A549 (cell line): ENCODE measurements around the gene UNC5C. TPM values are rescaled to one million over a fixed set of nuclear protein-coding genes. Genes with fewer than 3 reads are reported as not detected.

Experiments used
- ATAC-seq, 2 experiments: fragments of 200-7000 bp in 1 of 2; fragments of >200 bp in 1 of 2; cut with Nextera tagmentation in 1 of 2; cut with Tn5 transposase in 1 of 2; 3 replicates each; pipeline versions ENCODE4 v1.8.0 to v1.9.1; 2018 to 2020; ENCODE audit warnings: mild to moderate bottlenecking in 1 of 2, moderate library complexity in 1 of 2
- CTCF ChIA-PET: fragments of 300-600 bp; sonication (Branson Sonifier 250); formaldehyde crosslinking; extraction: SDS; loops from one replicate; lab custom pipeline; 2021; ENCODE audit warnings: antibody characterized with exemption, inconsistent platforms; lab: Yijun Ruan, JAX
- POLR2A ChIA-PET: fragments of 350-600 bp; formaldehyde crosslinking; extraction: SDS; loops from one replicate; lab custom pipeline; 2021; ENCODE audit warnings: antibody characterized with exemption, inconsistent platforms; lab: Yijun Ruan, JAX
- DNase-seq, 2 experiments: peaks; one replicate each; pipeline versions ENCODE4 v3.0.0 to v3.0.0-alpha.2; 2011 to 2016; ENCODE audit warnings: low read depth in 1 of 2, low spot score in 1 of 2
- FAIRE-seq: peaks from 2 replicates; lab custom pipeline; 2011; peaks lifted over from hg19 to GRCh38; lab: Jason Lieb, UNC
- H3K27ac ChIP-seq, 2 experiments: fragments of >200 bp; sonication (Bioruptor Twin); formaldehyde crosslinking; 3 replicates each; pipeline ENCODE4 v1.5.1; 2016 to 2017
- H3K4me1 ChIP-seq: fragments of >200 bp; sonication (Bioruptor Twin); formaldehyde crosslinking; 3 replicates; pipeline ENCODE4 v1.6.1; 2016
- H3K4me2 ChIP-seq: fragments of >200 bp; sonication (Bioruptor Twin); formaldehyde crosslinking; 3 replicates; pipeline ENCODE4 v1.6.1; 2016
- H3K4me3 ChIP-seq: fragments of >200 bp; sonication (Bioruptor Twin); formaldehyde crosslinking; 3 replicates; pipeline ENCODE4 v1.5.1; 2016
- H3K9me3 ChIP-seq: fragments of >200 bp; sonication (Bioruptor Twin); formaldehyde crosslinking; 3 replicates; pipeline ENCODE4 v1.6.1; 2016
- CBX8 ChIP-seq: fragments of 200-600 bp; sonication (generic); IDR thresholded peaks from 2 replicates; pipeline ENCODE4 v1.6.1; 2016
- CHD2 ChIP-seq: fragments of 150-350 bp; IDR thresholded peaks from 2 replicates; pipeline ENCODE4 v1.6.1; 2014; ENCODE audit warnings: low read length; ENCODE audit not compliant: partially characterized antibody
- CHD4 ChIP-seq: fragments of 200-600 bp; sonication (generic); IDR thresholded peaks from 2 replicates; pipeline ENCODE4 v1.6.1; 2016; ENCODE audit warnings: antibody characterized with exemption, mild to moderate bottlenecking, borderline replicate concordance
- EHMT2 ChIP-seq: fragments of 200-600 bp; sonication (generic); IDR thresholded peaks from 2 replicates; pipeline ENCODE4 v1.6.1; 2016; ENCODE audit warnings: antibody characterized with exemption, low read depth, mild to moderate bottlenecking, moderate library complexity
- FOXS1 ChIP-seq: fragments of 250-450 bp; sonication (Bioruptor Pico); IDR thresholded peaks from 2 replicates; pipeline ENCODE4 v1.5.0; 2020; ENCODE audit warnings: mild to moderate bottlenecking, moderate library complexity
- GATA3 ChIP-seq: IDR thresholded peaks from 2 replicates; pipeline ENCODE4 v1.6.1; 2012; ENCODE audit warnings: borderline replicate concordance
- HOXB13 ChIP-seq: fragments of 250-450 bp; sonication (Bioruptor Pico); IDR thresholded peaks from 2 replicates; pipeline ENCODE4 v1.5.0; 2020; ENCODE audit warnings: low read depth, mild to moderate bottlenecking, moderate library complexity
- HOXB5 ChIP-seq: fragments of 250-450 bp; sonication (Bioruptor Pico); IDR thresholded peaks from 2 replicates; pipeline ENCODE4 v1.5.0; 2020; ENCODE audit warnings: mild to moderate bottlenecking, moderate library complexity
- JUNB ChIP-seq: fragments of >200 bp; sonication (Bioruptor Twin); formaldehyde crosslinking; IDR thresholded peaks from 2 replicates; pipeline ENCODE4 v1.6.1; 2016
- KDM1A ChIP-seq: fragments of 200-600 bp; sonication (generic); IDR thresholded peaks from 2 replicates; pipeline ENCODE4 v1.6.1; 2016; ENCODE audit warnings: low read depth, mild to moderate bottlenecking
- MAZ ChIP-seq: fragments of 150-350 bp; IDR thresholded peaks from 2 replicates; pipeline ENCODE4 v1.6.1; 2014; ENCODE audit warnings: antibody characterized with exemption, low read depth, low read length, borderline replicate concordance
- NFE2L2 ChIP-seq: fragments of 150-350 bp; conservative IDR thresholded peaks from 2 replicates; pipeline ENCODE4 v1.6.1; 2014; ENCODE audit warnings: low read length
- NPAS2 ChIP-seq: fragments of 250-450 bp; sonication (Bioruptor Pico); IDR thresholded peaks from 2 replicates; pipeline ENCODE4 v1.8.0; 2022; ENCODE audit warnings: mild to moderate bottlenecking, moderate library complexity, borderline replicate concordance
- POLR2AphosphoS2 ChIP-seq: conservative IDR thresholded peaks from 2 replicates; pipeline ENCODE4 v1.6.1; 2012; ENCODE audit warnings: low read length, improper control_type of control experiment, inconsistent platforms
- RAD21 ChIP-seq, 2 experiments: fragments of >200 bp in 1 of 2; sonication (Bioruptor Twin) in 1 of 2; formaldehyde crosslinking in 1 of 2; IDR thresholded peaks in 1 of 2; conservative IDR thresholded peaks in 1 of 2; 2 replicates in 1 of 2; 3 replicates in 1 of 2; pipeline ENCODE4 v1.6.1; 2012 to 2018; ENCODE audit warnings: inconsistent platforms in 1 of 2
- RARB ChIP-seq: fragments of 250-450 bp; sonication (Bioruptor Pico); IDR thresholded peaks from 2 replicates; pipeline ENCODE4 v1.8.0; 2021; ENCODE audit warnings: mild to moderate bottlenecking, moderate library complexity
- SMC3 ChIP-seq: fragments of >200 bp; sonication (Bioruptor Twin); formaldehyde crosslinking; IDR thresholded peaks from 3 replicates; pipeline ENCODE4 v1.6.1; 2018; ENCODE audit warnings: inconsistent platforms
- ZC3H11A ChIP-seq: fragments of 450-650 bp; IDR thresholded peaks from 2 replicates; pipeline ENCODE4 v1.6.1; 2014; ENCODE audit warnings: antibody characterized with exemption, mild to moderate bottlenecking
- ZFP36 ChIP-seq: fragments of 450-650 bp; IDR thresholded peaks from 2 replicates; pipeline ENCODE4 v1.6.1; 2014; ENCODE audit warnings: borderline replicate concordance; ENCODE audit not compliant: partially characterized antibody
- ZNF302 ChIP-seq: fragments of 250-450 bp; sonication (Bioruptor Pico); IDR thresholded peaks from 2 replicates; pipeline ENCODE4 v1.9.0; 2021; ENCODE audit warnings: inconsistent platforms, mild to moderate bottlenecking, moderate library complexity
- WGBS: methylation state at CpG from one replicate; pipeline ENCODE4 v1.1.6; 2017; ENCODE audit errors: missing lambda C conversion rate; 5-methylcytosine and 5-hydroxymethylcytosine counted together
- polyA plus RNA-seq, 4 experiments: library from polyadenylated mRNA; depleted of rRNA in 3 of 4; stranded (reverse); fragments of >200 nt; fragmentation: RNase III in 1 of 4; extraction: RNeasy Plus Mini Kit Qiagen cat#74134 plus additional on column Dnase treatment in 1 of 4; gene quantifications; 2 replicates in 3 of 4; 3 replicates in 1 of 4; pipeline ENCODE4 v1.2.3, GENCODE V29; 2011 to 2017
- TF ChIP-seq, protein P1 (sequence below): fragments of 250-450 bp; sonication (Bioruptor Pico); IDR thresholded peaks from 2 replicates; pipeline ENCODE4 v1.5.0; 2020; ENCODE audit warnings: low read depth, mild to moderate bottlenecking, moderate library complexity
- TF ChIP-seq, protein P2 (sequence below): fragments of >200 bp; sonication (Bioruptor Twin); formaldehyde crosslinking; IDR thresholded peaks from 3 replicates; pipeline ENCODE4 v1.6.1; 2016
- TF ChIP-seq, protein P3 (sequence below): fragments of >200 bp; sonication (Bioruptor Twin); formaldehyde crosslinking; IDR thresholded peaks from 3 replicates; pipeline ENCODE4 v1.5.1; 2016

Gene UNC5C
- polyA plus RNA-seq, 2 of the 4 experiments (the other 2 are of a cell fraction) = 0.13 TPM; not detected in 1

DNA sequence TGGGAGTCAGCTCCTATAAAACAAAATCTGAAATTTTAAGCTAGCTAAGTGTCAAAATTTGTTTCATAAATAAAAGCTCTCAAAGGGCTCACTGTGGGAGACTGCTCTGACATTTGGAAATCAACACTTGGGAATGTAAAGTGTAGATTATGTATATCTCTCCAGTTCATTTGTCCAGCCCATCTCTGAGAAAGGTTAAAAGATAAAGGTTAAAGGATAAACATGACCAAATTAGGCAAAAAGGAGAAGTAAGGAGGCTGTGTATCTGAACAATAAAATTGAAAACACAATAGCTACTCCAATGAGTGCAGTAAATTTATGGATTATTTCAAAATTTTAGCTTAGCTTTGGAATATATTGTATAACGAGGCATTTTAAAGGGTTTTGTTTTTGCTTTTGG, 304.9 kb downstream of the UNC5C start:
- FAIRE-seq (no peak), DNase-seq (no peak), ATAC-seq (no peak)
- Histone ChIP-seq H3K4me3 (no peak overlapping the region), H3K4me2 (no peak overlapping the region), H3K9me3 (no peaks in the 10 kb centered on the region), H3K4me1 (peaks cover 2% of the 10 kb centered on the region; the same call in 2 of the 3 replicates), H3K27ac (no peak overlapping the region)
- ChIA-PET POLR2A (no interaction called here), CTCF (no interaction called here)
- TF ChIP-seq MAZ = no peak
- TF ChIP-seq NPAS2 (CRISPR knock-in tag) = no peak
- TF ChIP-seq CHD2 = no peak
- no peak for TF ChIP-seq EHMT2
- no peak for TF ChIP-seq FOXS1 (CRISPR knock-in tag)
- TF ChIP-seq JUNB = no peak
- no peak for TF ChIP-seq GATA3
- TF ChIP-seq, protein P1, sequence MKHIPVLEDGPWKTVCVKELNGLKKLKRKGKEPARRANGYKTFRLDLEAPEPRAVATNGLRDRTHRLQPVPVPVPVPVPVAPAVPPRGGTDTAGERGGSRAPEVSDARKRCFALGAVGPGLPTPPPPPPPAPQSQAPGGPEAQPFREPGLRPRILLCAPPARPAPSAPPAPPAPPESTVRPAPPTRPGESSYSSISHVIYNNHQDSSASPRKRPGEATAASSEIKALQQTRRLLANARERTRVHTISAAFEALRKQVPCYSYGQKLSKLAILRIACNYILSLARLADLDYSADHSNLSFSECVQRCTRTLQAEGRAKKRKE (CRISPR knock-in tag) = no peak
- no peak for TF ChIP-seq CHD4
- no peak for TF ChIP-seq RARB (CRISPR knock-in tag)
- TF ChIP-seq KDM1A = no peak
- no peak for TF ChIP-seq POLR2AphosphoS2
- no peak for TF ChIP-seq ZNF302 (CRISPR knock-in tag)
- WGBS = 73% methylated on average over 1 of the region's 1 CpG

DNA sequence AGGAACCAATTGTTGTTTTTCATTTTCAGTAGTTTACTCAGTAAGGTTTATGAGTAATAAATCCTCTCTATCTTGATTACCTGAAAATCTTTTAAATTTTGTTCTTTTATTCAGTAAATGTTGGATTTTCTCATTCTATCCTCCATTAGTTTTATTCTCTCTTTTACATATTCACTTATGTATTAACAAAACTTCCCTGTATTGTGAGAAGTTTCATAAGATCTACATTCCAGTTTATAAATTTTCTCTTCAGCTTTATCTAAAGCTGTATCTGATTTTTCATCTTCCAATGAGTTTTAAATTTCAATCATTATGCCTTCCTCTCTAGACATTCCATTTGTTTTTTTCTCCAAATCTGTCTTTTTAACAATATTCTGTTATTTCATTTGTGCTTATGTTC, 310.2 kb downstream of the UNC5C start:
- H3K27ac ChIP-seq = no peak overlapping the region
- H3K4me2 ChIP-seq = no peak overlapping the region
- ATAC-seq (no peak), FAIRE-seq (no peak), DNase-seq (no peak)
- no peaks in the 10 kb centered on the region for H3K4me1 ChIP-seq
- CTCF ChIA-PET = interaction anchor here (0.6 to 1.5 kb wide), 2 partner anchors 11 to 42 kb away, joined by 3 read pairs; no protein-coding TSS in a partner anchor
- POLR2A ChIA-PET = no interaction called here
- H3K4me3 ChIP-seq = no peak overlapping the region
- no peaks in the 10 kb centered on the region for H3K9me3 ChIP-seq
- TF ChIP-seq ZFP36 (no peak), HOXB5 (CRISPR knock-in tag) (no peak), RAD21 (conservative IDR thresholded peaks at IDR 0.05 in 1 of 2, IDR thresholded peaks at IDR 0.05 in 1 of 2) (no peak), SMC3 (no peak), CBX8 (no peak)
- TF ChIP-seq, all 56 proteins: peak for 0

DNA sequence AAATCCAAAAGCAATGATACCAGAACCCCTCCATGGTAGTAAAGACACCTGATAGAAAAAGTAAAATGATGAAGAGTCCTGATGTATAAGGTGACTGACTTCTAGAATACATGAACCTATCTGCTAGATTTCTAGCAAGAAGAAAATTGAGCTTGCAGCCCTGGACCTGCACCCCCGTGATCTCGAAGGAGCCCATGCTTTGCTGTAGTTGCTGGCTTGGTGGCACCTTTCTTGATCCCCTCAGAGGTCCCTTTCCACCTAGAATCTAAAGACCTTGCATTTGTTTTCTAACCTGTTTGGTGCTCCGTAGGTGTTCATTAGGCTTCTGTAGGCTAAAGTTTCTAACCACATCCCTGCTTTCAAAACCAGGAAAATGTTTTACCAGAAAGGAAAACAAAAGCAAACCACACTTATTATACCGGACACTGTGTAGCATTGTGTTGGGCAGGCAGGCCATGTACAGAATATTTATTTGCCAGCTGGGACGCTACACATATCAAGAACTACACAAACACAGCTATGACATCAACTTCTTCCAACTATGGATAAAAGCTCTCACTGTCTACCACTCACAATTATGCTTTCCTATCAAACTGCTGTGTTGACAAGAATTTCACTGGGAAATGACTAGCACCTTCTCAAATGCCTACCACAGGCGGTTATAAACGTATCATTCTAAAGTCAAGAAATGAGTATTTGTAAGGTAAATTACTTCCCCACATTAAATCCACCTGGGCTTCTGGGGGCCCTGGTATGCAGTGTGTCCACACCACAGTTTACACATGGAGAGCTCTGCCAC, 316.2 kb downstream of the UNC5C start:
- H3K4me2 ChIP-seq = no peak overlapping the region
- CTCF ChIA-PET = interaction anchor here (0.6 kb wide), 1 partner anchor 472 kb away, joined by 3 read pairs; no protein-coding TSS in a partner anchor
- ATAC-seq (no peak), DNase-seq (no peak), FAIRE-seq (no peak)
- WGBS = 81% methylated on average over 7 of the region's 7 CpGs
- no peak overlapping the region for H3K27ac ChIP-seq
- H3K4me1 ChIP-seq = no peaks in the 10 kb centered on the region
- no peaks in the 10 kb centered on the region for H3K9me3 ChIP-seq
- TF ChIP-seq, protein P2, sequence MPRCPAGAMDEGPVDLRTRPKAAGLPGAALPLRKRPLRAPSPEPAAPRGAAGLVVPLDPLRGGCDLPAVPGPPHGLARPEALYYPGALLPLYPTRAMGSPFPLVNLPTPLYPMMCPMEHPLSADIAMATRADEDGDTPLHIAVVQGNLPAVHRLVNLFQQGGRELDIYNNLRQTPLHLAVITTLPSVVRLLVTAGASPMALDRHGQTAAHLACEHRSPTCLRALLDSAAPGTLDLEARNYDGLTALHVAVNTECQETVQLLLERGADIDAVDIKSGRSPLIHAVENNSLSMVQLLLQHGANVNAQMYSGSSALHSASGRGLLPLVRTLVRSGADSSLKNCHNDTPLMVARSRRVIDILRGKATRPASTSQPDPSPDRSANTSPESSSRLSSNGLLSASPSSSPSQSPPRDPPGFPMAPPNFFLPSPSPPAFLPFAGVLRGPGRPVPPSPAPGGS = no peak
- TF ChIP-seq NFE2L2 = no peak
- TF ChIP-seq, protein P1 (CRISPR knock-in tag) = no peak
- no peak for TF ChIP-seq MAZ
- TF ChIP-seq, protein P3, sequence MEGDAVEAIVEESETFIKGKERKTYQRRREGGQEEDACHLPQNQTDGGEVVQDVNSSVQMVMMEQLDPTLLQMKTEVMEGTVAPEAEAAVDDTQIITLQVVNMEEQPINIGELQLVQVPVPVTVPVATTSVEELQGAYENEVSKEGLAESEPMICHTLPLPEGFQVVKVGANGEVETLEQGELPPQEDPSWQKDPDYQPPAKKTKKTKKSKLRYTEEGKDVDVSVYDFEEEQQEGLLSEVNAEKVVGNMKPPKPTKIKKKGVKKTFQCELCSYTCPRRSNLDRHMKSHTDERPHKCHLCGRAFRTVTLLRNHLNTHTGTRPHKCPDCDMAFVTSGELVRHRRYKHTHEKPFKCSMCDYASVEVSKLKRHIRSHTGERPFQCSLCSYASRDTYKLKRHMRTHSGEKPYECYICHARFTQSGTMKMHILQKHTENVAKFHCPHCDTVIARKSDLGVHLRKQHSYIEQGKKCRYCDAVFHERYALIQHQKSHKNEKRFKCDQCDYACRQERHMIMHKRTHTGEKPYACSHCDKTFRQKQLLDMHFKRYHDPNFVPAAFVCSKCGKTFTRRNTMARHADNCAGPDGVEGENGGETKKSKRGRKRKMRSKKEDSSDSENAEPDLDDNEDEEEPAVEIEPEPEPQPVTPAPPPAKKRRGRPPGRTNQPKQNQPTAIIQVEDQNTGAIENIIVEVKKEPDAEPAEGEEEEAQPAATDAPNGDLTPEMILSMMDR = no peak
- TF ChIP-seq CHD4 = no peak
- TF ChIP-seq RARB (CRISPR knock-in tag) = no peak
- TF ChIP-seq HOXB13 = no peak
- TF ChIP-seq ZC3H11A = no peak
- TF ChIP-seq, all 56 proteins: peak for 0
- POLR2A ChIA-PET = no interaction called here
- H3K4me3 ChIP-seq = no peak overlapping the region
